DMS153 treated with DMSO at 0.1 percent for 48 hours (cell line): ENCODE data around the gene KIF26B.
"Not testable (repeated sequence)": the region's sequence is repeated elsewhere in the genome, so short reads cannot be mapped to it uniquely, and the experiment has no call there.

Source experiments
- DNase-seq: peaks from one replicate; lab custom pipeline; 2025; ENCODE audit not compliant: unreplicated experiment; lab: John Stamatoyannopoulos, UW

Gene KIF26B

GRCh38 chr1:245154429-245155271 is at the start of gene KIF26B:
KIF26B (plus strand) TSS chr1:245154985; CDS start chr1:245155425, 440 bp downstream.
- no peak for DNase-seq

- no peak for DNase-seq
Observed at GRCh38 chr1:245105042-245105441, 49.7 kb upstream of the KIF26B start.

GRCh38 chr1:245105815-245106410 is 48.9 kb upstream of the KIF26B start:
- no peak for DNase-seq

- no peak for DNase-seq
Observed at GRCh38 chr1:245107776-245108114, 47.0 kb upstream of the KIF26B start.

GRCh38 chr1:245108246-245108645 is 46.5 kb upstream of the KIF26B start:
- DNase-seq: no peak

- DNase-seq: no peak
Observed at GRCh38 chr1:245108909-245109308, 45.9 kb upstream of the KIF26B start.

- no peak for DNase-seq
Observed at GRCh38 chr1:245110406-245110805, 44.4 kb upstream of the KIF26B start.

- no peak for DNase-seq
Observed at GRCh38 chr1:245111073-245111472, 43.7 kb upstream of the KIF26B start.

- no peak for DNase-seq
Observed at GRCh38 chr1:245113649-245114048, 41.1 kb upstream of the KIF26B start.

- no peak for DNase-seq
Observed at GRCh38 chr1:245116131-245116530, 38.7 kb upstream of the KIF26B start.

- no peak for DNase-seq
Observed at GRCh38 chr1:245116751-245117150, 38.0 kb upstream of the KIF26B start.

GRCh38 chr1:245118066-245118465 is 36.7 kb upstream of the KIF26B start:
- DNase-seq: no peak

- DNase-seq: no peak
Observed at GRCh38 chr1:245118806-245119205, 36.0 kb upstream of the KIF26B start.

GRCh38 chr1:245121523-245121922 is 33.3 kb upstream of the KIF26B start:
- no peak for DNase-seq

GRCh38 chr1:245124241-245124640 is 30.5 kb upstream of the KIF26B start:
- DNase-seq: no peak

- no peak for DNase-seq
Observed at GRCh38 chr1:245124644-245125043, 30.1 kb upstream of the KIF26B start.

- DNase-seq: no peak
Observed at GRCh38 chr1:245126530-245126929, 28.3 kb upstream of the KIF26B start.

- DNase-seq: no peak
Observed at GRCh38 chr1:245128381-245129101, 26.2 kb upstream of the KIF26B start.

GRCh38 chr1:245129319-245130240 is 25.2 kb upstream of the KIF26B start:
- DNase-seq: no peak

- DNase-seq: not testable (repeated sequence)
Observed at GRCh38 chr1:245130281-245131025, 24.3 kb upstream of the KIF26B start.
